GM23248 (cell line): Measurements from ENCODE around the gene FBXO11. TPM values are rescaled to one million over a fixed set of nuclear protein-coding genes. Genes with fewer than 3 reads are reported as not detected.
A peak's percentile ranks its signal among the peaks of the same experiment; 100 is the strongest.

Experiments used
- DNase-seq: peaks from one replicate; pipeline ENCODE4 v3.0.0-alpha.2; 2015
- H2AFZ ChIP-seq: fragments of 200-600 bp; sonication (generic); 2 replicates; pipeline ENCODE4 v1.6.1; 2016; ENCODE audit warnings: antibody characterized with exemption
- H3F3A ChIP-seq: fragments of 200-600 bp; sonication (generic); 2 replicates; pipeline ENCODE4 v1.6.1; 2016; ENCODE audit warnings: mild to moderate bottlenecking, antibody characterized with exemption, mixed run types; ENCODE audit not compliant: insufficient read depth
- H3K27ac ChIP-seq: fragments of 200-600 bp; sonication (generic); 2 replicates; pipeline ENCODE4 v1.5.1; 2016; ENCODE audit warnings: mild to moderate bottlenecking
- H3K27me3 ChIP-seq: fragments of 200-600 bp; sonication (generic); replicated peaks from 2 replicates; pipeline ENCODE4 v1.6.1; 2016; ENCODE audit warnings: mild to moderate bottlenecking; ENCODE audit not compliant: insufficient read depth
- H3K36me3 ChIP-seq: fragments of 200-600 bp; sonication (generic); 2 replicates; pipeline ENCODE4 v1.6.1; 2016; ENCODE audit warnings: low read depth, mild to moderate bottlenecking
- H3K4me1 ChIP-seq: fragments of 200-600 bp; sonication (generic); 2 replicates; pipeline ENCODE4 v1.6.1; 2016; ENCODE audit warnings: mild to moderate bottlenecking; ENCODE audit not compliant: insufficient read depth
- H3K4me2 ChIP-seq: fragments of 200-600 bp; sonication (generic); one replicate; pipeline ENCODE4 v1.6.1; 2016; ENCODE audit warnings: mild to moderate bottlenecking; ENCODE audit not compliant: unreplicated experiment
- H3K4me3 ChIP-seq: fragments of 200-600 bp; sonication (generic); 2 replicates; pipeline ENCODE4 v1.5.1; 2016; ENCODE audit warnings: mild to moderate bottlenecking
- H3K79me2 ChIP-seq: fragments of 200-600 bp; sonication (generic); 2 replicates; pipeline ENCODE4 v1.6.1; 2016; ENCODE audit warnings: mild to moderate bottlenecking; ENCODE audit not compliant: insufficient read depth
- H3K9ac ChIP-seq: fragments of 200-600 bp; sonication (generic); 2 replicates; pipeline ENCODE4 v1.6.1; 2016; ENCODE audit warnings: mild to moderate bottlenecking
- H3K9me2 ChIP-seq: fragments of 200-600 bp; sonication (generic); 2 replicates; pipeline ENCODE4 v1.6.1; 2016; ENCODE audit warnings: mixed run types, mild to moderate bottlenecking, moderate library complexity; ENCODE audit not compliant: insufficient read depth
- H3K9me3 ChIP-seq: fragments of 200-600 bp; sonication (generic); one replicate; pipeline ENCODE4 v1.6.1; 2017; ENCODE audit warnings: low read depth
- H4K20me1 ChIP-seq: fragments of 200-600 bp; sonication (generic); 2 replicates; pipeline ENCODE4 v1.6.0; 2016; ENCODE audit not compliant: insufficient read depth
- EZH2 ChIP-seq: fragments of 200-600 bp; sonication (generic); IDR thresholded peaks from 2 replicates; pipeline ENCODE4 v1.6.1; 2018; ENCODE audit warnings: antibody characterized with exemption, mild to moderate bottlenecking; ENCODE audit not compliant: insufficient read depth, poor library complexity, severe bottlenecking
- EZH2phosphoT487 ChIP-seq: fragments of 200-600 bp; sonication (generic); IDR thresholded peaks from 2 replicates; pipeline ENCODE4 v1.6.1; 2018; ENCODE audit warnings: antibody characterized with exemption, moderate library complexity, mild to moderate bottlenecking, low read depth; ENCODE audit not compliant: insufficient read depth
- WGBS, 2 experiments: methylation state at CpG; one replicate each; pipeline ENCODE4 v1.1.6; 2015 to 2017; ENCODE audit warnings: low lambda C conversion rate in 2 of 2, low coverage in 1 of 2; ENCODE audit errors: missing lambda C conversion rate in 2 of 2; 5-methylcytosine and 5-hydroxymethylcytosine counted together
- in situ Hi-C: fragments of 300-500 bp; cut with MboI; formaldehyde crosslinking; loops from 2 replicates; pipeline ENCODE4 v1.15.0; 2020
- polyA plus RNA-seq: library from polyadenylated mRNA; unstranded; fragments of >200 nt; fragmentation: Nextera tagmentation; extraction: Ambion mirVana; gene quantifications from 2 replicates; pipeline ENCODE4 v1.2.1, GENCODE V29; 2016
- total RNA-seq: library from RNA; depleted of rRNA; stranded (reverse); fragments of >200 nt; shearing (Covaris generic); gene quantifications from 2 replicates; pipeline ENCODE4 v1.2.3, GENCODE V29; 2014

FBXO11 gene
- total and polyA plus RNA-seq, 2 experiments from 2014 or later: 15.7 to 25.8 TPM

GRCh38 chr2:47774567-47774966, 131.7 kb downstream of the FBXO11 start:
- Histone ChIP-seq H3K27ac (no peak overlapping the region), H3K4me2 (no peak overlapping the region), H3K9me2 (no peaks in the 10 kb centered on the region), H3F3A (peaks cover 10% of the 10 kb centered on the region), H2AFZ (no peak overlapping the region), H4K20me1 (no peaks in the 10 kb centered on the region), H3K4me3 (no peak overlapping the region), H3K27me3 (no peaks in the 10 kb centered on the region), H3K9me3 (no peaks in the 10 kb centered on the region), H3K4me1 (no peaks in the 10 kb centered on the region), H3K79me2 (no peaks in the 10 kb centered on the region), H3K36me3 (no peaks in the 10 kb centered on the region), H3K9ac (no peak overlapping the region)
- DNase-seq: no peak
- in situ Hi-C loops: no loop called here
- TF ChIP-seq EZH2phosphoT487 (no peak), EZH2 (no peak)

- H3K9ac ChIP-seq: no peak overlapping the region
- no peaks in the 10 kb centered on the region for H3K79me2 ChIP-seq
- no peaks in the 10 kb centered on the region for H4K20me1 ChIP-seq
- in situ Hi-C loops: no loop called here
- H3K4me1 ChIP-seq: no peaks in the 10 kb centered on the region
- H3K4me2 ChIP-seq: no peak overlapping the region
- no peaks in the 10 kb centered on the region for H3K9me2 ChIP-seq
- no peak for TF ChIP-seq EZH2phosphoT487
- TF ChIP-seq EZH2: no peak
- H3K36me3 ChIP-seq: no peaks in the 10 kb centered on the region
- H3F3A ChIP-seq: peaks cover 10% of the 10 kb centered on the region
- H2AFZ ChIP-seq: no peak overlapping the region
- no peaks in the 10 kb centered on the region for H3K9me3 ChIP-seq
- 92 to 95% methylated on average over 2 of the region's 2 CpGs for WGBS, 2 experiments
- no peak overlapping the region for H3K4me3 ChIP-seq
- H3K27me3 ChIP-seq: no peaks in the 10 kb centered on the region
- no peak for DNase-seq
- H3K27ac ChIP-seq: no peak overlapping the region
Measured at GRCh38 chr2:47772343-47772742, 134.0 kb downstream of the FBXO11 start.

GRCh38 chr2:47771211-47771610, 135.1 kb downstream of the FBXO11 start:
- peak; percentile 84 for DNase-seq
- no peaks in the 10 kb centered on the region for H3K4me1 ChIP-seq
- H3K4me2 ChIP-seq: no peak overlapping the region
- H3K27ac ChIP-seq: peak overlapping the region; percentile 35
- no peak overlapping the region for H2AFZ ChIP-seq
- H3F3A ChIP-seq: peaks cover 10% of the 10 kb centered on the region
- in situ Hi-C loops: no loop called here
- H3K9ac ChIP-seq: no peak overlapping the region
- no peaks in the 10 kb centered on the region for H3K9me3 ChIP-seq
- H3K4me3 ChIP-seq: no peak overlapping the region
- no peaks in the 10 kb centered on the region for H4K20me1 ChIP-seq
- TF ChIP-seq EZH2phosphoT487: no peak
- TF ChIP-seq EZH2: no peak
- H3K79me2 ChIP-seq: no peaks in the 10 kb centered on the region
- H3K9me2 ChIP-seq: no peaks in the 10 kb centered on the region
- H3K36me3 ChIP-seq: no peaks in the 10 kb centered on the region
- no peaks in the 10 kb centered on the region for H3K27me3 ChIP-seq

- Histone ChIP-seq H3K9me2 (no peaks in the 10 kb centered on the region), H2AFZ (no peak overlapping the region), H3K4me1 (no peaks in the 10 kb centered on the region), H3K27me3 (peaks cover 5% of the 10 kb centered on the region; the same call in 1 of the 2 replicates), H3K9me3 (no peaks in the 10 kb centered on the region), H3K27ac (no peak overlapping the region), H3F3A (peaks cover 10% of the 10 kb centered on the region), H3K36me3 (no peaks in the 10 kb centered on the region), H3K9ac (no peak overlapping the region), H3K4me2 (no peak overlapping the region), H3K4me3 (no peak overlapping the region), H3K79me2 (no peaks in the 10 kb centered on the region), H4K20me1 (no peaks in the 10 kb centered on the region)
- TF ChIP-seq EZH2phosphoT487: no peak
- no peak for TF ChIP-seq EZH2
- in situ Hi-C loops: loop anchor here (5.0 kb wide), 1 partner anchor 322 kb away; no protein-coding TSS in a partner anchor
- DNase-seq: no peak
- WGBS, 2 experiments: 88 to 91% methylated on average over 9 of the region's 9 CpGs
Measured at GRCh38 chr2:47769318-47769717, 137.0 kb downstream of the FBXO11 start.
